Cardiac atrium fibroblast (primary cell): Measurements from ENCODE around the gene GPR157. TPM values are rescaled to one million over a fixed set of nuclear protein-coding genes. Genes with fewer than 3 reads are reported as not detected.

Experiments
- total RNA-seq: library from RNA; depleted of rRNA; stranded (reverse); fragments of >200 nt; gene quantifications from 2 replicates; pipeline ENCODE4 v1.2.3, GENCODE V29; 2015

Gene GPR157
- total RNA-seq, result 2.7 and 3.9 TPM in 2 replicates

GRCh38 chr1:9128520-9129265 lies at the start of gene GPR157:
TSS of gene GPR157 (minus strand) at chr1:9129102. CDS start at chr1:9129027, 75 bp downstream.

GRCh38 chr1:9069326-9070100 lies 59.4 kb downstream of the GPR157 start, which contains the start of gene SLC2A5:
TSS of gene SLC2A5 (minus strand) at chr1:9069635. CDS start at chr1:9069536, 99 bp downstream.

Other genes starting within 250 kb of the GPR157 start
- not detected in 2 replicates for gene CA6, start 183.2 kb downstream of the GPR157 start, total RNA-seq
- not detected in 2 replicates for gene SLC2A7, start 102.7 kb downstream of the GPR157 start, total RNA-seq
- 3.2 and 5.2 TPM in 2 replicates for gene SLC2A5, start 59.5 kb downstream of the GPR157 start, total RNA-seq
- 35.6 and 36.3 TPM in 2 replicates for gene H6PD, start 105.7 kb upstream of the GPR157 start, total RNA-seq
- gene SPSB1, start 163.8 kb upstream of the GPR157 start, total RNA-seq, result 16.1 and 25.4 TPM in 2 replicates